Measurements from ENCODE around the gene ZNF783.

Gene ZNF783

GRCh38 chr7:149307775-149308501, 45.9 kb downstream of the ZNF783 start:
- H3K79me2 ChIP-seq (ENCODE audit: low read length) = no peaks in the 10 kb centered on the region
- no peak overlapping the region for H2AFZ ChIP-seq (ENCODE audit: low read depth, low read length)
- TF ChIP-seq CTCF (IDR thresholded peaks at IDR 0.05; ENCODE audit: low read depth, low read length) (no peak), EZH2phosphoT487 (IDR thresholded peaks at IDR 0.05; ENCODE audit: low read depth) (no peak)

GRCh38 chr7:149310113-149310836, 48.3 kb downstream of the ZNF783 start:
- TF ChIP-seq EZH2phosphoT487 (IDR thresholded peaks at IDR 0.05; ENCODE audit: low read depth) (no peak), CTCF (IDR thresholded peaks at IDR 0.05; ENCODE audit: low read depth, low read length) (peak; percentile 64)
- Histone ChIP-seq H3K4me3 (ENCODE audit: low read length) (no peak overlapping the region), H3K4me2 (ENCODE audit: low read length) (peak overlapping the region; percentile 7; the same call in 1 of the 2 replicates), H2AFZ (ENCODE audit: low read depth, low read length) (peak overlapping the region; percentile 80), H3K27ac (ENCODE audit: low read length) (no peak overlapping the region), H3K79me2 (ENCODE audit: low read length) (no peaks in the 10 kb centered on the region), H3K9ac (ENCODE audit: low read length) (no peak overlapping the region), H3K4me1 (ENCODE audit: low read length) (no peaks in the 10 kb centered on the region), H3K9me3 (ENCODE audit: insufficient read depth, low read length) (no peaks in the 10 kb centered on the region), H3K36me3 (replicated peaks; ENCODE audit: low read depth, low read length) (no peaks in the 10 kb centered on the region), H3K27me3 (ENCODE audit: low read depth, low read length) (no peaks in the 10 kb centered on the region), H4K20me1 (ENCODE audit: insufficient read depth, low read length) (no peaks in the 10 kb centered on the region)

More at GRCh38 chr7:149307775-149308501, 45.9 kb downstream of the ZNF783 start:
- Histone ChIP-seq H4K20me1 (ENCODE audit: insufficient read depth, low read length) (no peaks in the 10 kb centered on the region), H3K9me3 (ENCODE audit: insufficient read depth, low read length) (no peaks in the 10 kb centered on the region), H3K27me3 (ENCODE audit: low read depth, low read length) (no peaks in the 10 kb centered on the region), H3K4me1 (ENCODE audit: low read length) (no peaks in the 10 kb centered on the region), H3K4me3 (ENCODE audit: low read length) (no peak overlapping the region), H3K4me2 (ENCODE audit: low read length) (no peak overlapping the region), H3K27ac (ENCODE audit: low read length) (no peak overlapping the region), H3K9ac (ENCODE audit: low read length) (no peak overlapping the region), H3K36me3 (replicated peaks; ENCODE audit: low read depth, low read length) (no peaks in the 10 kb centered on the region)

- H3K4me2 ChIP-seq (ENCODE audit: low read length) = no peak overlapping the region
- H3K27me3 ChIP-seq (ENCODE audit: low read depth, low read length) = no peaks in the 10 kb centered on the region
- no peak overlapping the region for H3K4me3 ChIP-seq (ENCODE audit: low read length)
- H2AFZ ChIP-seq (ENCODE audit: low read depth, low read length) = no peak overlapping the region
- H3K4me1 ChIP-seq (ENCODE audit: low read length) = no peaks in the 10 kb centered on the region
- TF ChIP-seq CTCF (IDR thresholded peaks at IDR 0.05; ENCODE audit: low read depth, low read length) = no peak
- no peaks in the 10 kb centered on the region for H3K36me3 ChIP-seq (replicated peaks; ENCODE audit: low read depth, low read length)
- H3K27ac ChIP-seq (ENCODE audit: low read length) = no peak overlapping the region
- H3K9ac ChIP-seq (ENCODE audit: low read length) = no peak overlapping the region
- H3K9me3 ChIP-seq (ENCODE audit: insufficient read depth, low read length) = no peaks in the 10 kb centered on the region
- no peaks in the 10 kb centered on the region for H4K20me1 ChIP-seq (ENCODE audit: insufficient read depth, low read length)
- no peaks in the 10 kb centered on the region for H3K79me2 ChIP-seq (ENCODE audit: low read length)
Measured at GRCh38 chr7:149310990-149311573, 49.1 kb downstream of the ZNF783 start.

GRCh38 chr7:149313981-149314380, 52.0 kb downstream of the ZNF783 start:
- H3K9ac ChIP-seq (ENCODE audit: low read length) = no peak overlapping the region
- TF ChIP-seq CTCF (IDR thresholded peaks at IDR 0.05; ENCODE audit: low read depth, low read length) (no peak), EZH2phosphoT487 (IDR thresholded peaks at IDR 0.05; ENCODE audit: low read depth) (no peak)
- no peaks in the 10 kb centered on the region for H3K4me1 ChIP-seq (ENCODE audit: low read length)
- H3K4me2 ChIP-seq (ENCODE audit: low read length) = no peak overlapping the region
- no peak overlapping the region for H3K27ac ChIP-seq (ENCODE audit: low read length)
- H3K9me3 ChIP-seq (ENCODE audit: insufficient read depth, low read length) = no peaks in the 10 kb centered on the region
- H2AFZ ChIP-seq (ENCODE audit: low read depth, low read length) = no peak overlapping the region
- no peaks in the 10 kb centered on the region for H3K36me3 ChIP-seq (replicated peaks; ENCODE audit: low read depth, low read length)
- no peak overlapping the region for H3K4me3 ChIP-seq (ENCODE audit: low read length)
- peaks cover 3% of the 10 kb centered on the region; the same call in 1 of the 2 replicates for H3K27me3 ChIP-seq (ENCODE audit: low read depth, low read length)
- no peaks in the 10 kb centered on the region for H4K20me1 ChIP-seq (ENCODE audit: insufficient read depth, low read length)
- no peaks in the 10 kb centered on the region for H3K79me2 ChIP-seq (ENCODE audit: low read length)

Measured in OCI-LY3 (cell line).